Left ventricle myocardium inferior (tissue), 1 donor: ENCODE data around the gene SLC34A2. TPM values are rescaled to one million over a fixed set of nuclear protein-coding genes. Genes with fewer than 3 reads are reported as not detected.
"Not testable (repeated sequence)": the region's sequence is repeated elsewhere in the genome, so short reads cannot be mapped to it uniquely, and the experiment has no call there.

ENCODE experiments used
- DNase-seq: peaks from one replicate; pipeline ENCODE4 v3.0.0-alpha.2; 2020
- H3K27ac ChIP-seq: fragments of 200-600 bp; replicated peaks from 2 replicates; pipeline ENCODE4 v1.8.0; 2021
- H3K27me3 ChIP-seq: fragments of 200-600 bp; 2 replicates; pipeline ENCODE4 v1.8.0; 2021; ENCODE audit warnings: low read depth
- H3K36me3 ChIP-seq: fragments of 200-600 bp; 2 replicates; pipeline ENCODE4 v1.8.0; 2021
- H3K4me1 ChIP-seq: fragments of 200-600 bp; 2 replicates; pipeline ENCODE4 v1.8.0; 2021
- H3K4me3 ChIP-seq: fragments of 200-600 bp; 2 replicates; pipeline ENCODE4 v1.8.0; 2021; ENCODE audit warnings: mild to moderate bottlenecking, moderate library complexity
- H3K9me3 ChIP-seq: fragments of 200-600 bp; replicated peaks from 2 replicates; pipeline ENCODE4 v1.8.0; 2021
- CTCF ChIP-seq: fragments of 200-600 bp; IDR thresholded peaks from 2 replicates; pipeline ENCODE4 v1.8.0; 2021; ENCODE audit warnings: antibody characterized with exemption, mild to moderate bottlenecking, borderline replicate concordance
- intact Hi-C: fragments of 100-400 bp; cut with micrococcal nuclease; formaldehyde crosslinking; loops from one replicate; pipeline ENCODE4 v1.11.0; 2022
- long read RNA-seq: library from polyadenylated mRNA; unstranded; transcript quantifications from one replicate; pipeline ENCODE4 v2.0.0, GENCODE V29; 2021
- total RNA-seq: library from RNA; stranded (reverse); fragmentation: NEBNext Ultra II Directional; extraction: Animal tissue kit (Norgen Biotek cat#: 25700); gene quantifications from one replicate; pipeline ENCODE4 v1.2.1, GENCODE V29; 2021
- donor health status: DM: no; HTN: yes; CAD: no; lungs with severe emphysema.

SLC34A2 gene
- total RNA-seq: not detected
- long read RNA-seq: 0 reads

- peaks cover 8% of the 10 kb centered on the region for H3K4me1 ChIP-seq
- intact Hi-C loops: no loop called here
- peak within 1 kb of the TSS; percentile 48 for H3K4me3 ChIP-seq
- no peak within 1 kb of the TSS for H3K27ac ChIP-seq
- DNase-seq: no peak
- no peak for TF ChIP-seq CTCF
- H3K36me3 ChIP-seq: no peaks in the 10 kb centered on the region
- no peaks in the 10 kb centered on the region for H3K9me3 ChIP-seq
- H3K27me3 ChIP-seq: peaks cover 71% of the 10 kb centered on the region
These were observed at the start of gene SLC34A2 for GRCh38 chr4:25654971-25655963. Gene SLC34A2 (plus strand): TSS chr4:25655851. CDS start chr4:25662501, 6,650 bp downstream.

GRCh38 chr4:25608644-25609043 is 47.0 kb upstream of the SLC34A2 start:
- no peaks in the 10 kb centered on the region for H3K9me3 ChIP-seq
- intact Hi-C loops: no loop called here
- H3K4me3 ChIP-seq: no peak overlapping the region
- H3K27ac ChIP-seq: no peak overlapping the region
- H3K4me1 ChIP-seq: no peaks in the 10 kb centered on the region
- DNase-seq: no peak
- H3K27me3 ChIP-seq: peaks cover 36% of the 10 kb centered on the region
- no peaks in the 10 kb centered on the region for H3K36me3 ChIP-seq
- TF ChIP-seq CTCF: no peak

GRCh38 chr4:25609976-25610375 is 45.7 kb upstream of the SLC34A2 start:
- H3K36me3 ChIP-seq: no peaks in the 10 kb centered on the region
- H3K4me1 ChIP-seq: no peaks in the 10 kb centered on the region
- H3K4me3 ChIP-seq: no peak overlapping the region
- H3K9me3 ChIP-seq: no peaks in the 10 kb centered on the region
- no peak for TF ChIP-seq CTCF
- intact Hi-C loops: no loop called here
- no peak overlapping the region for H3K27ac ChIP-seq
- peaks cover 39% of the 10 kb centered on the region for H3K27me3 ChIP-seq
- DNase-seq: no peak

GRCh38 chr4:25613613-25614012 is 42.0 kb upstream of the SLC34A2 start:
- H3K9me3 ChIP-seq, DNase-seq, H3K36me3 ChIP-seq, H3K4me3 ChIP-seq, intact Hi-C loops, H3K27ac ChIP-seq, H3K4me1 ChIP-seq: not testable (repeated sequence)
- peaks cover 51% of the 10 kb centered on the region for H3K27me3 ChIP-seq

- Histone ChIP-seq H3K36me3 (no peaks in the 10 kb centered on the region), H3K27me3 (peaks cover 44% of the 10 kb centered on the region), H3K9me3 (no peaks in the 10 kb centered on the region), H3K4me3 (no peak overlapping the region), H3K27ac (no peak overlapping the region), H3K4me1 (no peaks in the 10 kb centered on the region)
- intact Hi-C loops: no loop called here
- TF ChIP-seq CTCF: no peak
- DNase-seq: no peak
These were observed 40.8 kb upstream of the SLC34A2 start for GRCh38 chr4:25614807-25615206.
